HPDE6-E6E7 (cell line): Measurements from ENCODE around the gene MESP2.
"Not testable (repeated sequence)": the region's sequence is repeated elsewhere in the genome, so short reads cannot be mapped to it uniquely, and the experiment has no call there.

ENCODE experiments used
- DNase-seq: peaks from one replicate; pipeline ENCODE4 v3.0.0; 2011; ENCODE audit warnings: missing footprints; ENCODE audit errors: extremely low spot score

The MESP2 gene

DNA sequence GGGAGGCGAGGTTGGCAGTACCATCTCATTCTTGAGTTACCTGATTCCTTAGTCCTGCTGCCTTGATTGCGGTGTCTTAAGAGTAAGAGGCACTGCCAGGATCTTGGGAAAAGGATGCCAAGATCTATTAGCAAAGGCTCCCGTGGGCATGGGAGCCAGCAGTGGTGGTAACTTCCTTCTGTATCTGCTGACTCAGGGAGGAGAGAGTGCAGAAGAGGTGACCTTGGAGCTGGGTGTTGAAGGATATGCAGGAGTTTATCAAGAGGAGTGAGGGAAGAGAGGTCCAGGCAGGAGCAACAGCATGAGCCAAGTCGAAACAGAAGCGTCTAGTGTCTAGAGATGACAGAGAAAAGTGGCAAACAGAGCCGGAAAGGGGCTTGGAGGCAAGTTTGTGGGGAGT, 4.5 kb downstream of the MESP2 start:
- DNase-seq: no peak

DNA sequence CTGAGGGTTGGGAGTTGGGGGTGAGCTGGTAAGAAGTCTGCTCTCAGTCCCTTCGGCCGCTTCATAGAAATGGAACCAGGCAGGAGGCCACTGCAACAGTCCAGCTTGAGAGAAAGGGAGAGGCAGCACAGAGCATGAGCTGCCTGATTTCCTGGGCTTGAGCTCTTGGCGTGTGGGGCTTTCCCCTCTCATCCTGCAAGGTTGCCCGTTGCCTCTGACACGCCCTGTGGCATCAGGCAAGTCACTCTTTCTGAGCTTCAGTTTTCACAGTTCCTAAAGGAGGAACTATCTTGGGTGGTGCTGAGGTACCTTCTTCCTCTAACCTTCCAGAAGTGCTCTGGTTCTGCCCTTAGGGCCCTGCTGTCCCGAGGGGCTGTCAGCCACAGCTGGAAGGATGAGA, 4.9 kb downstream of the MESP2 start:
- no peak for DNase-seq

DNA sequence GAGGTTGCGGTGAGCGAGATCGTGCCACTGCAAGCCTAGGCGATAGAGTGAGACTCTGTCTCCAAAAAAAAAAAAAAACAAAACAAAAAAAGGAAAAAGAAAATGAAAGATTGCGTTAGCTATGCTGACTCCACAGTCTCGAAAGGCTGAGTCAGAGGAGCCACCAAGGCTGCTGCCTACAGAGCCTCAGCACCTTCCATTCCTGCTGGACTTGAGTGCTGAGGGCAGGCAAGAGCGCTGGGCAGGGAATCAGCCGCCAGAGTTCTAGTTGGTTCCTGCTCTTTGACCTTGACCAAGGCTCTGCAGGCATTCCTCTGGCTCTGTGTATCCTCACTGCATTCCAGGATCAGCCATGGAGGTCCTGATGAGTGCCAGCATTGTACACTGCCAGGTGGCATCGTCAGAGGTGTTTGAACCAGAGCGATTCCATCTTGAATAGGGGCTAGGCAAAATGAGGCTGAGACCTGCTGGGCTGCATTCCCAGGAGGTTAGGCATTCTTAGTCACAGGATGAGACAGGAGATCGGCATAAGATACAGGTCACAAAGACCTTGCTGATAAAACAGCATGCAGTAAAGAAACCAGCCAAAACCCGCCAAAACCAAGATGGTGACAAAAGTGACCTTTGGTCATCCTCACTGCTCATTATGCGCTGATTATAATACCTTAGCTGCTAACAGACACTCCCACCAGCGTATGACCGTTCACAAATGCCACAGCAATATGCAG, 5.9 kb downstream of the MESP2 start:
- DNase-seq: peak; percentile 84

DNA sequence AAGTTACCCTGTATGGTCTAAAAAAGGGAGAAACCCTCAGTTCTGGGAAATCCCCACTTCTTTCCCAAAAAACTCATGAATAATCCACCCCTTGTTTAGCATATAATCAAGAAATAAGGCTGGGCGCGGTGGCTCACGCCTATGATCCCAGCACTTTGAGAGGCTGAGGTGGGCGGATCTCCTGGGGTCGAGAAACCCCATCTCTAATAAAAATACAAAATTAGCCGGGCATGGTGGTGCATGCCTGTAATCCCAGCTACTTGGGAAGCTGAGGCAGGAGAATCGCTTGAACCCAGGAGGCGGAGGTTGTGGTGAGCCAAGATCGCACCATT, 6.5 kb downstream of the MESP2 start:
- not testable (repeated sequence) for DNase-seq

DNA sequence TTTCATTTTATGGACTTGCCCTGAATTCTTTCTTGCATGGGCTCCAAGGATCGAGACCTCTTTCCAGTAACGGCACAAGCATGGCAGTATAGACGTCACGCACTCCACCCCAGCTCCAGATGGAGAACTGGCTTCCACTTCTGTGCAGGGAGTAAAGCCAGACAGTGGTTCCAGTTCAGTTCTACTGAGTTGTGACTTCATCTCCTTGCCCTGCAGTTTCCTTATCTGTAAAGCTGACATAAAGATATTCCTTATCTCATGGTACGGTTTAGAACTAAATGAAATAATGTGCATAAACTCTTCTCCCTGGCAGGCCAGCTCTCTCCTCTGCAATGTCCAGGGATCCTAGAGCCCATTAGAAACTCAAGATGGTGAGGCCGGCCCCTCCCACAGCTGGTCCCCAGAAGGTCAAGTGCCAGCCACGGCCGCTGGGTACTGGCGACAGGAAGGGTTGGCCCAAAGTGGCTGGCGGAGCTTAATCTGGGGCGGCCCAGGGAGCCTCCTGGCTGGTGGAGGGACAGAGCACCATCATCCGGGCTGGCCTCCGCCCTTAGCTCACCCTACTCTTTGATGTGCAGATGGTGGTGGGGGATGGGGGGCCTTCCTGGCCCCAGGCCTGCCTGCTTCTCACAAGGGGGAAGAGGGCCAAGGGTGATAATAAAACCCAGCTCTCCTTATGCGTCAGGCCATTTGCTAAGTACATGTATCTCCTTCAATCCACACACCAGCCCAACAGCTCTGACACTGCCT, 7.2 kb downstream of the MESP2 start:
- DNase-seq: no peak

DNA sequence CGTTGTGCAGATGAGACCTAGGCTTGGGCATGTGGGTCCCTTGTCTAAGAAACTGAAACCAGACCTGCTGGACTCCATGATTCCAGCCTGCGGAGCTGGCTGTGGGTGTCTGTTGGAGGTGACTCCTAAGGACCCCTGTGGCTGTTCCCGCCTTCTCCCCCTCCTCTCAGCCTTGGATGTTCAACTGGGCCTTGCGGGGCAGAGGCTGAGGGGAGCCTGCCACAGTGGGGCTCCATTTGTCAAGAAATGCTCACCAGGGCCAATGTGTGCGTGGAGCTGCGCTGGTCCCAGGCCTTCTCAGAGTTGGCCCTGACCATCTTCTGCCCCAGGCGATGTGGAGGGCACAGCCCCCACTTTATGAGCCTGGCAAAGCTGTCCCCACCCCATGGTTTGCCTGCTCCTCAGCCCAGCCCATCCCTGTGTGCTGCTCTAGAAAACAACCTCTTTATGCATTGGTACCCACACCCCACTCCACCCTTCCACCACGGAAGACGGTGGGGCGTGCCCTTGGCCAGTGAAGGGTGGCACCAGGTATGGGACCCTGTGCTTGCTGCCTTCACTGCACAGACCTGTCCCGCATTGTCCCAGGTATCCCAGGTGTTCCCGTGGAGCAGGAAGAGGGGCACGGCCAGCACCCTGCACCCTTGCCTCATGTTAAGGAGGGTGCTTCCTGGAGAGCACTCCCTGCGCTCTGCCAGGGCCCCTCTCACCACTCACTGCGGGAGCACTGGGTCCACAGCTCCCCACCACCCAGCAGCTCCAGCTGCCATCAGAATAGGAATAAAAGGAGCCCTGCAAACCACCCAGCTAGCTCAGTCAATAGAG, 7.9 kb downstream of the MESP2 start:
- no peak for DNase-seq

DNA sequence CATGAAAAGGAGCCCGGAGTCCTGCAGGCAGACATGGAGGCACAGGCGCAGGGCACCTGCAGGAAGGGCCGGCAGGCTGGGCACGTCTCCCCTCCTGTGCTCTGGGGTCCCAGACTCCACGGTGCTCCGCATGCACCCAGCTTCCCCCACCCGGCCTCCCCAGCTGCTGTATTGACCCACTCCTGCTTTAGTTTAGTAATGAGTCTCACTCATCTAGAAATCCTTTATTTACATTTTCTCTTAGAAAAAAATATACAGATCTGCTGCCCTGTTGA, 8.5 kb downstream of the MESP2 start:
- no peak for DNase-seq

DNA sequence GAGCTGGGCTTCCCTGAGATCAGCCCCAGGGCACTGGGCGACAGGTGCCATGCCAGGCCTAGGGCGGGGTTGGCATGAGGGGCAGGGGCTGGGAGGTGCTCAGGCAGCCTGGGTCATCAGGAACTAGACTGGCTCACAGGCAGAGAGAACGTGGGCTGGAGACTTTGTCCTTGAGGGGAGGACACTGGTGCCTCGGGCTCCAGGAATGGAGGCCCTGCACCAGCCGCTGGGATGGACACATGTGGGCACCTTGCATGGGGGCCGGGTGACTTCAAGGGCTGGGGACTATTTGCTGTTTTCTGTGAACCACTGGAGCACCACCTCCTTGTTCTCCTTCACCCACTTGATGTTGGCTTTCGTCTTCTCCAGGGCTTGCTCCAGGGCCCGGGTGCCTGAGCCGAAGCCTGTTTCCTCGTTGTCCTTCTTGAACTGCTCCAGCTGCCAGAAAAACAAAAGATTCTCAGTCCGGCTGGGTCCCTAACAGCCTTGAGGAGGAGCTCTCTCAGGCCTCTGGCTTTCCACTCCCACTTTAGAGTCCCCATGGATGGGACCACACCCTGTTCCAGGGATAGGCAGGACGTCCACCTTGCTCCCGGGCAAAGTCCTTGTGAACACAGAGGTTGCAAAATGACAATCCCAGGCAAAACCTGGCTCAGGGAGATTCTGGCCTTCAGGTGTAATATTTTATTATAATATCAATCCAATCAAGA, 9.1 kb downstream of the MESP2 start:
- no peak for DNase-seq

DNA sequence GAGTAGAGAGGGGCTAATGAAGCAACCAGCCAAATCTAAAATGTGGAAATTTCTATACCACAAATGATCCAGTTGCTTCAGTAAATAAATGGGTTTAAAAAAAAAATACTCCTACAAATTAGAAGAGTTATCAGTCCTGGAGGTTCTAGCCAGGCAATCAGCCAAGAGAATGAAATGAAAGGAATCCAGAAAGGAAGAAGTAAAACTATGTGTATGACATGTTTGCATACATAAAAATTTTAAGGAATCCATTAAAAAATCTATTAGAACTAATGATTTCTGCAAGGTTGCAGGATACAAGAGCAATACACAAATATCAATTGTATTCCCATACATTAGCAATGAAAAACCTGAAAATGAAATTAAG, 9.6 kb downstream of the MESP2 start:
- DNase-seq: no peak

DNA sequence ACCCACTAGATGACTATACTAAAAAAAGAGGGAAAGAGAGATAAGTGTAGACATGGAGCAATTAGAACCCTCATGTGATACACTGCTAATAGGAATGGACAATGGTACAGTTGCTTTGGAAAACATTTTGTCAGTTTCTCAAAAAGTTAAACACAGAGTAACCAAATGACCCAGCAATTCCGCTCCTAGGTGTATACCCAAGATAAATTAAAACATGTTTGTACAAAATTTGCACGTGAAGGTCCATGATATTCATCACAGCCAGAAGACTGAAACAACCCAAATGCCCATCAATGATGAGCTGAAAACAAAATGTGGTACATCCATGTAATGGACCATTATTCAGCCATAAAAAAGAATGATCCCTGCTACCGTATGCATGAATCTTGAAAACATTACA, 11.8 kb downstream of the MESP2 start:
- no peak for DNase-seq

DNA sequence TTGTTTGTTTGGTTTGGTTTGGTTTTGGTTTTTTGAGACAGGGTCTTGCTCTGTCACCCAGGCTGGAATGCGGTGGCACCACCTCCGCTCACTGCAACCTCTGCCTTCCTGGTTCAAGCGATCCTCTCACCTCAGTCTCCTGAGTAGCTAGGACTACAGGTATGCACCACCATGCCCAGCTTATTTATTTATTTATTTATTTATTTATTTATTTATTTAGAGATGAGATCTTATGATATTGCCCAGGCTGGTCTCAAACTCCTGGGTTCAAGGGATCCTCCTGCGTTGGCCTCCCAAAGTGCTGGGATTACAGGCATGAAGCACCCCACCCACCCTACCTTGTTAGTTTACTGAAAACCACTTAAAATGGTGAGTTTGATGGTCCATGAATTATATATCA, 12.5 kb downstream of the MESP2 start:
- DNase-seq: not testable (repeated sequence)

DNA sequence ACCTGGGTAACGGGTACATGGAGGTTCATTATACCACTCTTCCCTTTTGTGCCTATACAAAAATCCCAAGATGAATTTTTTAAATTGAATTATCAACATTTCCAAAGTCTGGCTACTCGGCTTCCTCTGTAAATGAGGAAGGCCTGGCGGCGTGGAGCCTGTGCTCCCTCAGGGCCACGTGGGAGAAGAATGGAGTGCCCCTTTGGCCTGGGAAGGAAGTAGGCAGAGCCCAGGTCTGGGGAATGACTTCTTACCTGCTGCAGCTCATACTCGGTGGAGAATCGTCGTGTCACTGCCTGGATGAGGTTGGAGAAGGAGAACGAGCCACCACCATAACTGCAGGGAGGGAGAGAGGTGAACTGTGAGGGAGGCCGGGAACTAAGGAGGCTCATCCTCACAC, 14.1 kb downstream of the MESP2 start:
- DNase-seq: no peak

DNA sequence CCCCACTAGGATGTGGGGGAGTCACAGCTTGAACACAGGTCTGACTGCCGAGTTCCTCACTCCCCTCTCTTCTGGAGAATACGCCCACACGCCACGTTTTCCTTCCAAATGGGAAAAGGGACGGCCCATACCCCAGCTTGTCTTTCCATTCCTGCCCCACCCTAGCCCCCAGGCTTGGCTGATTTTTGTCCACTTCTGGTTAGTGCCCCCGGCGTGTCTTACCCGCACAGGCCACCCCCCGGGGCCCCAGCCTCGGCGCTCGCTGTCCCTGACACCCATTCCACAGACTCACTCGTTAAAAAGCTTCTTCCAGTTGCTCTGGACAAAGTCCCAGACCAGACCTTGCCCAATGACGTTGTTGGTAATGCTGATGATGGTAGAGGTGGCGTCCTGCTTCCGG, 14.5 kb downstream of the MESP2 start:
- no peak for DNase-seq

DNA sequence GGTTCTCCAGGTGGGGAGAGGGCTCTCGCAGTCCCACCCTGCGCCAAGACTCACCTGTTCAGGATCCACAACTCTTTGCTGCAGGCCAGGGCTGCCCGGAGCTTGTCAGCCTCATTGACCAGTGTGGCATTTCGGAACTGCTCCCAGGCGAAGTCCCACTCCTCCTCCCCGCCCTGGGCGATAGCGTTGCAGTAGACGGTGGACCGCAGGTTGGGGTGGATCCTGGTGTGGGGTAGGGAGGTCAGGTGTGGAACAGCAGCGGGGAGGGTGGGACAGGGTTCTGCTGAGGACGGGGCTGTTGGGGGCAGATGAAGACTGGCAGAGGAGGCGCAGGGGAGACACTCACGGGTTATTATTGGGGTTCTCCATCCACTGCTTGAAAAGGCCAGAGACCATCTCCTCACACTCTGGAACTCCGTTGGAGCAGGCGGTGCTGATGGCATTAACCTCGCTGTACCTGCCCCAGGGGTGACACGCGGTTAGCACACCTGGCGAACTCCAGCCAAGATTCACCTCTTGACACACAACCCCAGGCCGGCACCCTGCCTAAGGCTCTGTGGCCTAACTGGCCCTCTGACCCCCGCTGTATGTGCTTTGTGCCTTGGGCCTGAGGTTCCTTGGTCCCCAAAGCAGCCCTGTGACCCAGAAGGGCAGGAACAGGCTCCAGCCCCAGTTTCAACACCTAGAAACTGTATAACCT, 16.1 kb downstream of the MESP2 start:
- DNase-seq: no peak

DNA sequence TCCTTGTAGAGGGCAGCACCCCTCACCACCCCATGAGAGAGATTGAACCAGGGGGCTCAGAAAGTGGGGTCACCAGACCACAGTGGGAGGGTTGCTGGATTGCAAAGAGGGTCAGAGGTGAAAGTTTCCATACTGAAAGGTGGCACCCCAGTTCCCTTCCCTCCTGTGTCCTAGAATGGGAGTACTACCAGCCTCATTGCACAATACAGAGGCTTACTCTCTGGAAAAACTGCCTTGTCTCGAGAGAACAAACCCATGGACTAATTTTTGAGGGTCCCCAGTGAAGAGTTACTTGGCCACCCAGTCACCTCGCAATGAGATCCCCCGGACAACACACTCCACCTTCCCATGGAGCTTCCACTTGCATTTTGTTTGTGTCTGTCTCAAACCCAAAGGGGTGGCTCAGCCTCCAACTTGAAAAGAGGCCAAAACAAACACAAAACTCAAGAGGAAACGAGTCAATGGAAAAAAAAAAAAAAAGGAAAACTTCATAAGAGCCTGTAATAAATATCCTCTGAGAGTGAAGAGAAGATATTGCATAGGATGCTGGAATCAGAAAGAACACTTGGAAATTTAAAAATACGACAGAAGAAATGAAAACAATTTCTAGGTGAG, 18.6 kb downstream of the MESP2 start:
- DNase-seq: no peak

DNA sequence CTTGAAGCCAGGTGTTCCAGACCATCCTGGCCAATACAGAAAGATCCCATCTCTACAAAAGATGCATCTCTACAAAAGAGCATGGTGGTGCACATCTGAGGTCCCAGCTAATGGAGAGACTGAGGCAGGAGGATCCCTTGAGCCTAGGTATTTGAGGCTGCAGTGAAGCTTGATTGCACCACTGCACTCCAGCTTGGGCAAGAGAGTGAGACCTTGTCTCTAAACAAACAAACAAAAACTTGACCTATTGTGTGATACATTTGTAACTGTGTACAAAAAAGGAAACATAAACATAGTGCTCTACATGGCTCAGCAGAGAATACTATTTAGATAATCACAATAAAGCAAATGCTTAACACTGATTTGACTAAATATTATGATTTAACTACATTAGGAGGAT, 19.9 kb downstream of the MESP2 start:
- no peak for DNase-seq

DNA sequence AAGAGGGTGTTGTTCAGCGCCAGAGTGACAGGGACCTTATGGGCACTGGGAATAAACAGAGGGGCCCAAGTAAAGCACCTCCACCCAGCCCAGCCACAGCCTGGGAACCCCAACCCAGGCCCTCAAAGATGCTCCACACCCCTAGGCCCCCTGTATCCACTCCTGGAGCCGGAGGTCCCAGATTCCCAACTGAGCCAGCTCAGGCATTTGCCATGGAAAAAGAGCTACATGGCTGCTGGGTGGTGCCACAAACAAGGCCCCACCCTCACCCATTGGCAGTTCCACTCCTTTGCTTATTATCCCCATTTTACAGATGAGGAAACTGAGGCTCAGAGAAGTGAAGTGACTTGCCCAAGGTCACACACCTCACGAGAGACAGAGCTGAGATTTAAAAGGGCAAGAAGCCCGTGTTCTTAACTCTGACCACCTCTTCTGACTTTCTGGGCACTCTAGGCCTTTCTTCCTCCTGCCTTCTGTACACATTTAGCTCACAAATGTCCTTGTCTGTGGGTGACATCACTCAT, 21.6 kb downstream of the MESP2 start:
- no peak for DNase-seq

DNA sequence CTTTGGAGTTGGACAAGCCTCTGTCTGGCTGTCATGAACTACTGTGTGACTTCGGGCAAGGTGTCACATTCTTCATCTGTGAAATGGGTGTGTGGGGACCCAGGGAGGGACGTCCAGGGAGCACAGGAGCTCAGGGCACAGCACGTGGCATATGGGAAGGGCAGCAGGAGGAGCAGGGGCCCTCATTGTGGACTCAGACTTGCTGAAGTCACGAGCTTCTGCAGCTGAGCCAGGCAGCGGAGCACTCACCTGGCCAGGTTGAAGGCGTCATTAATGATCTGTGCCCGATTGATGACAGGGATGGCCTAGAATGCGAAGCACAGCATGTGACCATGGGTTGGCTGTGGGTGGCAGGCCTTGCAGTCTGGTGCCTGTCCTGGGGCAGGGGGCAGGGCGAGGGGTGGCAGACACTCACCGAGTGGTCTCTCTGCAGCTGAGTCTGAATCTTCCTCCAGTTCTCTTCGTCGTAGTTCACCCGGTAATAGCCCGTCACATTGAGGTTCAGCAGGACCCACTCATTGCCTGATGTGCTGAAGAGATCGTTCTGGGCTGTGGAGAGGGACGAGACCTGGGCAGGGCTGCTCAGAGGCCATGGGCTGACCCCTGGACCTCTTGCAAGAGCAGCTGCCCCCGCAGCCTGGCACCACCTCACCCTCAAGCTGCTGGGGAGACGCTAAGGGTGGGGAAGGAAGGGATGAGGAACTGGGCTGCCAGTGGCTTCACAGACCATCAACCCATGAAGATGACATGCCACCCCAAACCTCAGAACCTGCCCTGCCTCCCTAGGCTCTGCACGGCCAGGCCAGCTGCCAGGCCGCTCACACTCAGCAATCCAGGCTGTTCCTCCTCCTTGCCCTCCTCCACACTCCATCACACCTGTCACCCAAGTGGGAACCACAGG, 23.1 kb downstream of the MESP2 start:
- DNase-seq: no peak

DNA sequence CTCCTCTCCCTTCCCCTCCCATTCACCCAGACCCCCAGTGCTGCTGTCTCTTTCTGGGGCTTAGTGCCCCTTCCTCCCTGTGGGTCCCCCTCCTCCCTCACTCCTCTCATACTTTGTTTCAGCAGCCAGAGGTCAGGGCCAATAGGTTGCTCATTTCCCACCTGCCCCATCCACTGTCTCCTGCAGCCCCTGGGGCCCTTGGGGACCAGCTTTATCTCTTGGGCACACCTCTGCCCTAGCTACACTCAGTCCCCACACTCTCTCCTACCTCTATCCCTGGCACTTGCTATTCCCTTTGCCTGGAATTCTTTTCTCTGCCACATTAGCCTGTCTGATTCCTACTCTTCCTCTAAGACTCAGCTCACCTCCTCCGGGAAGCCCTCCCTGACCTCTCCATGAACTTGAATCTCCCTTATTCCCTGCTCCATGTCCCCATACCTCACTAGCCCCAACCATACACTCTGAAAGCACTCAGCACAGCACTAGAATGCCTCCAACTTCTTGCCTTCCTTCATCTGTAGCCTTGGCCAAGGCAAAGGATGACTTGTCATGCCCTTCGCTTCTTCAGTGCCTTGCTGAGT, 23.9 kb downstream of the MESP2 start:
- DNase-seq: no peak
